GM12878 (cell line): ENCODE data around the gene BMPR2. TPM values are rescaled to one million over a fixed set of nuclear protein-coding genes. Genes with fewer than 3 reads are reported as not detected.

Experiments used
- ATAC-seq: fragments of 200-7000 bp; cut with Tn5 transposase; 3 replicates; pipeline ENCODE4 v1.9.1; 2020; ENCODE audit warnings: mild to moderate bottlenecking, moderate library complexity
- BruUV-seq: library from RNA; stranded (reverse); fragments of 400-500 nt; replicated peaks from 2 replicates; lab custom pipeline; 2021; lab: Mats Ljungman, UMichigan
- CTCF ChIA-PET: fragments of 300-600 bp; sonication (Branson Sonifier 250); formaldehyde crosslinking; extraction: SDS; loops from one replicate; lab custom pipeline; 2021; ENCODE audit warnings: inconsistent platforms; lab: Yijun Ruan, JAX
- POLR2A ChIA-PET: fragments of 350-600 bp; formaldehyde crosslinking; extraction: SDS; loops from one replicate; lab custom pipeline; 2021; ENCODE audit warnings: inconsistent platforms; lab: Charles Lee
- RAD21 ChIA-PET: fragments of 300-600 bp; sonication (Branson Sonifier 250); formaldehyde crosslinking; loops from one replicate; lab custom pipeline; 2023; ENCODE audit warnings: antibody characterized with exemption; ENCODE audit not compliant: unreplicated experiment; lab: Charles Lee
- SMC1A ChIA-PET: fragments of 300-600 bp; sonication (Branson Sonifier 250); formaldehyde crosslinking; loops from one replicate; lab custom pipeline; 2023; ENCODE audit not compliant: unreplicated experiment, uncharacterized antibody; lab: Charles Lee
- DNase-seq: peaks from one replicate; pipeline ENCODE4 v3.0.0-alpha.2; 2011; ENCODE audit warnings: low read depth, low spot score
- FAIRE-seq: peaks from 3 replicates; lab custom pipeline; 2011; peaks lifted over from hg19 to GRCh38; lab: Jason Lieb, UNC
- H2AFZ ChIP-seq: 2 replicates; pipeline ENCODE4 v1.6.0; 2011; ENCODE audit warnings: low read depth, low read length, control low read depth; ENCODE audit not compliant: control insufficient read depth
- H3K27ac ChIP-seq: 2 replicates; pipeline ENCODE4 v1.5.1; 2011; ENCODE audit warnings: control low read depth; ENCODE audit not compliant: control insufficient read depth, insufficient read depth
- H3K27me3 ChIP-seq, 2 experiments: replicated peaks in 1 of 2; 2 replicates each; pipeline versions ENCODE4 v1.6.0 to v1.6.1; 2011; ENCODE audit warnings: low read length in 1 of 2; ENCODE audit not compliant: control insufficient read depth in 2 of 2, insufficient read depth in 2 of 2
- H3K36me3 ChIP-seq, 2 experiments: 2 replicates each; pipeline ENCODE4 v1.5.1; 2011; ENCODE audit warnings: low read length in 1 of 2; ENCODE audit not compliant: control insufficient read depth in 2 of 2, insufficient read depth in 2 of 2
- H3K4me1 ChIP-seq: 2 replicates; pipeline ENCODE4 v1.6.1; 2011; ENCODE audit warnings: mild to moderate bottlenecking, low read length, moderate library complexity, mixed read lengths; ENCODE audit not compliant: control insufficient read depth, insufficient read depth
- H3K4me2 ChIP-seq: 2 replicates; pipeline ENCODE4 v1.6.0; 2011; ENCODE audit warnings: control low read depth; ENCODE audit not compliant: control insufficient read depth, insufficient read depth
- H3K4me3 ChIP-seq: fragments of 200-600 bp; sonication (generic); 2 replicates; pipeline ENCODE4 v1.5.1; 2016
- H3K79me2 ChIP-seq: 2 replicates; pipeline ENCODE4 v1.6.0; 2011; ENCODE audit warnings: low read length; ENCODE audit not compliant: control insufficient read depth, insufficient read depth
- H3K9ac ChIP-seq: 2 replicates; pipeline ENCODE4 v1.8.0; 2011; ENCODE audit warnings: low read length, control low read depth, mixed read lengths; ENCODE audit not compliant: control insufficient read depth, insufficient read depth
- H3K9me3 ChIP-seq: replicated peaks from 3 replicates; pipeline ENCODE4 v1.5.1; 2011; ENCODE audit warnings: mild to moderate bottlenecking, low read length; ENCODE audit not compliant: control insufficient read depth, insufficient read depth
- H4K20me1 ChIP-seq: 2 replicates; pipeline ENCODE4 v1.6.0; 2011; ENCODE audit not compliant: control insufficient read depth, insufficient read depth
- BCLAF1 ChIP-seq: fragments of 450-650 bp; IDR thresholded peaks from 2 replicates; pipeline ENCODE4 v1.6.1; 2017; ENCODE audit warnings: antibody characterized with exemption, mild to moderate bottlenecking, moderate library complexity
- E2F8 ChIP-seq: fragments of 450-650 bp; IDR thresholded peaks from 2 replicates; pipeline ENCODE4 v1.6.1; 2018; ENCODE audit warnings: mild to moderate bottlenecking, low read depth, moderate library complexity; ENCODE audit not compliant: partially characterized antibody
- IRF5 ChIP-seq: fragments of 450-650 bp; IDR thresholded peaks from 2 replicates; pipeline ENCODE4 v1.6.1; 2017; ENCODE audit warnings: borderline replicate concordance
- JUNB ChIP-seq: IDR thresholded peaks from 2 replicates; pipeline ENCODE4 v1.6.1; 2016; ENCODE audit warnings: antibody characterized with exemption, mild to moderate bottlenecking
- MLLT1 ChIP-seq: fragments of 450-650 bp; IDR thresholded peaks from 2 replicates; pipeline ENCODE4 v1.6.1; 2016; ENCODE audit warnings: mild to moderate bottlenecking
- MTA3 ChIP-seq: IDR thresholded peaks from 2 replicates; pipeline ENCODE4 v1.6.1; 2012; ENCODE audit warnings: low read length, inconsistent platforms, borderline replicate concordance
- MYC ChIP-seq: IDR thresholded peaks from 2 replicates; pipeline ENCODE4 v1.6.1; 2011; ENCODE audit warnings: mild to moderate bottlenecking, low read length, moderate library complexity, inconsistent platforms; ENCODE audit not compliant: insufficient read depth, insufficient replicate concordance, insufficient read length, severe bottlenecking
- ZBED1 ChIP-seq: IDR thresholded peaks from 2 replicates; pipeline ENCODE4 v1.6.1; 2016; ENCODE audit warnings: borderline replicate concordance
- WGBS: methylation state at CpG from one replicate; pipeline ENCODE4 v1.1.6; 2016; ENCODE audit warnings: low lambda C conversion rate; ENCODE audit not compliant: insufficient replicate concordance, insufficient coverage; ENCODE audit errors: missing lambda C conversion rate; 5-methylcytosine and 5-hydroxymethylcytosine counted together
- in situ Hi-C: fragments of 300-500 bp; cut with MboI; formaldehyde crosslinking; loops from 9 replicates; pipeline ENCODE4 v1.14.3; 2018; ENCODE audit warnings: mixed read lengths
- intact Hi-C: fragments of 100-400 bp; cut with micrococcal nuclease; formaldehyde crosslinking; loops from one replicate; pipeline ENCODE4 v1.14.2; 2022; ENCODE audit not compliant: unreplicated experiment
- polyA plus RNA-seq, 11 experiments: library from polyadenylated mRNA; depleted of rRNA in 4 of 11; unstranded in 6 of 11; stranded (reverse) in 5 of 11; fragments of >200 nt; fragmentation: Nextera tagmentation in 4 of 11; fragmentation: Illumina TruSeq in 1 of 11; extraction: Ambion mirVana in 4 of 11; extraction: Trizol in 1 of 11; gene quantifications; 1 replicate in 1 of 11; 2 replicates in 10 of 11; pipeline versions ENCODE4 v1.2.1 to v1.2.3, GENCODE V29; 2011 to 2016; ENCODE audit warnings: inconsistent platforms in 2 of 11, missing spikeins in 2 of 11, low read depth in 1 of 11
- total RNA-seq, 4 experiments: library from RNA; depleted of rRNA in 3 of 4; stranded (reverse); fragments of >200 nt in 3 of 4; fragmentation: Illumina TruSeq in 1 of 4; extraction: Trizol in 1 of 4; gene quantifications; 2 replicates each; pipeline versions ENCODE4 v1.2.1 to v1.2.3, GENCODE V29; 2013 to 2021

BMPR2 gene
- total and polyA plus RNA-seq, 10 of the 15 experiments (the other 5 are each of a cell fraction or from before 2014, with no cell fraction given), result 2.4 to 33.0 (median 7.1) TPM

GRCh38 chr2:202479090-202479489 lies 103.0 kb downstream of the BMPR2 start:
- Histone ChIP-seq H3K4me2 (no peak overlapping the region), H3K9me3 (no peaks in the 10 kb centered on the region), H3K9ac (no peak overlapping the region), H3K4me3 (no peak overlapping the region), H3K27me3 (no peaks in the 10 kb centered on the region), H3K27ac (no peak overlapping the region), H3K36me3 (0 out of 4 replicates have a peak, but pooled peaks cover 0 to 2% of the 10 kb centered on the region in 2 experiments), H4K20me1 (no peaks in the 10 kb centered on the region), H3K79me2 (no peaks in the 10 kb centered on the region), H2AFZ (no peak overlapping the region), H3K4me1 (no peaks in the 10 kb centered on the region)
- BruUV-seq, result no TSS peak
- intact Hi-C loops (no loop called here), in situ Hi-C loops (no loop called here)
- ChIA-PET CTCF (no interaction called here), SMC1A (interaction anchor here (1.0 to 1.3 kb wide), 3 partner anchors 11 to 201 kb away, joined by 3 to 4 read pairs (median 3); no protein-coding TSS in a partner anchor), RAD21 (interaction anchor here (0.8 kb wide), 1 partner anchor 186 kb away, joined by 3 read pairs; no protein-coding TSS in a partner anchor), POLR2A (no interaction called here)
- TF ChIP-seq MYC (no peak), ZBED1 (no peak), JUNB (no peak), MTA3 (no peak), IRF5 (no peak), E2F8 (no peak), MLLT1 (no peak), BCLAF1 (no peak)
- no peak for FAIRE-seq
- ATAC-seq, result peak; percentile 46; the same call in 2 of the 3 replicates
- DNase-seq, result no peak
- 0% methylated on average over 1 of the region's 1 CpG for WGBS
